Cerebellar cortex (tissue), 1 donor: ENCODE results near the gene PPP1R9B.

Experiments used
- DNase-seq: peaks from one replicate; pipeline ENCODE4 v3.0.0-alpha.2; 2015; ENCODE audit warnings: low spot score

The PPP1R9B gene

GRCh38 chr17:50155115-50155819 is 4.8 kb upstream of the PPP1R9B start:
- no peak for DNase-seq

DNA sequence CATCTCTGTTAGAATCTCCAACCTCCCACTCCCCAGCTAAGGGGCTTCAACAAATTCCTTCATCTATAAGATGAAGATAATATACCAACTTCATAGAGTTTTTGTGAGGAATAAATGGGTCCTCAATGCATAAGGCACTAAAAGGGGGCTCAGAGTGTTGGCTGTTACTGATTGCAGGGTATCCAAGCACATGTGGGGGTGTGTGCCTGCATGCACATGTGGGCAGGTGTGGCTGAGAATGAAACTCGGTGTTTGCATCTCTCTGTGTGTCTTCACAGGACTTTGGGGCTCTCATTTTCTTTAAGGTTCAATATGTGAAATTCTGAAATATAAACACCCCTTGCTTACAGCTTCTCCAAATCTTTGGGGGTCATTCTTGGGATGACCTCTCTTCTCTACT is 4.1 kb upstream of the PPP1R9B start:
- DNase-seq, result no peak

GRCh38 chr17:50153650-50154575 is 3.4 kb upstream of the PPP1R9B start:
- no peak for DNase-seq

DNA sequence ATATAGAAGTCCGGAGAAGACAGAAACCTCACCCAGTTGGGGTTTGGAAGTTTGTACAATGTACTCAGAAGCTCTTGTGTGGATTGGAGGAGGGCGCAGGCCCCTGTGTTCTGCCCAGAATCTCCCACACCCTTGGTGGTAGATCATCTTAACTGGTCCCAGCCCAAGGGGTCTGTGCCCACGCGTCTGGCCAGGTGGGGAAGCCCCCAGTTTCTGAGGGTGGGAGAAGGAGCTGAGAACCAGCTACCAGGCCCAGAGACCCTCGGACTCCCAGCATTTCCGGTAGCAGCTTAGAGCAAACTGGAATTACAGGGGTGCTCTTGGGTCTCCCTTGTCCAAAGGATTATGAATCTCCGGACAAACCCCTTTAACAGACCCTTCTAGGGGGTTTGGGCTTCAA is 2.3 kb upstream of the PPP1R9B start:
- DNase-seq, result no peak

GRCh38 chr17:50151937-50152547 is 1.6 kb upstream of the PPP1R9B start:
- DNase-seq, result peak; percentile 98

GRCh38 chr17:50151041-50151936 is 812 bp upstream of the PPP1R9B start:
- DNase-seq, result peak; percentile 90

DNA sequence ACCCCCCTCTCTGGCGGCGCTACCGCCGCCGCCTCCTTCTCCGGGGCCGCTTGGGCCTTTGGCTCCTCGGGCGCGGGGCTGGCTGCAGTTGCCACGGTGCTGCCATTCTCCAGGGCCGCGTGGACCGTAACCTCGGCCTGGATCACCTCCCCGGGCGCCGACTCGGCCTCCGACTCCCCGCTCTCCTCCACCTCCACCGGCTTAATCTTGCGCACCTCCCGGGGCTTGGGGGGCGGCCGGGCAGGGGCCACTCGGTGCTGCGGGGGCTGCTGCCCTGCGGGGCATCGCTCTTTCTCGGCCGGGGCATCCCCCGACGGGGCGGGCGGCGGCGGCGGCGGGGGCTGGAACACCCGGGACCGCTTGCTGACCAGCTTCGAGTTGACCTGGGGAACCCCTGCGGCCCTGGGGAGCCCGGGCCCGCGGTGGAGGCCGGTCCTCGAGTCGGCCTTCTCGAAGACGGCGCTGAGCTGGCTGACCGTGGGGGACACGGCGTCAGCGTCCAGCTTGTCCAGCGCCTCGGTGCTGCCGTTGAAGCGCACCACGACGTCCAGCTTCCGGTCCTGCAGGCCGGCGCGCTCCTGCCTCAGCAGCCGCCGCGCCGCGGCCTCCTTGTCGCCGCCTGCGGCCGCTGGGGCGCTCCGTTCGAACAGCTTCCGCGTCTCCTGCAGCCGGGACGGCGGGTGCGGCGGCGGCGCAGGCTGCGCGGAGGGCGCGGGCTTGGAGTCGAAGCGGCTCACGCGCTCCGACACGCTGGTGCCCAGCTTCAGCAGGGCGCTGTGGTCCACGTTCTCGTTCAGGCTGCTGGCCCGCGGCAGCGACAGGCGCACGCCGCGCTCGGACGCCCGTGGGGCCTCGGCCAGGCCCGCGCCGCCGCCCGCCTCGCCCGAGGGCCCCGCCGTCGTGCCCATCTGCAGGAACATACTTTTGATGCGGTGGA is 792 bp downstream of the PPP1R9B start:
- DNase-seq, result no peak

DNA sequence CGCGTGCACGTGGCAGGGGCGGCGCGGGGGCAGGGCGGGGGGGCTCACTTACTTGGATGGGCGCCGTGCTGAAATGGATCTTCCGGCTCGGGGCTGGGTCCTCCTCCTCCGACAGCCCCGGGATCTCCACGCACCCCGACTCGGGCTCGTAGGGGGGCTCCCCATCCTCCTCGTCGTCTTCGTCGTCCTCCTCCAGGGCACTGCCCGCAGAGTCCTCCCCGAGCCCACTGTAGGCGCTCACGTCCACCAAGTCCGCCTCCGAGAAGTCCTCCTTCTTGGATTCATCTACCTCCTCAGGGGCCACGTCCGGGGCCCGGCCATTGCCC is 1.4 kb downstream of the PPP1R9B start:
- DNase-seq, result no peak

GRCh38 chr17:50148226-50149090 is 2.0 kb downstream of the PPP1R9B start:
- no peak for DNase-seq

DNA sequence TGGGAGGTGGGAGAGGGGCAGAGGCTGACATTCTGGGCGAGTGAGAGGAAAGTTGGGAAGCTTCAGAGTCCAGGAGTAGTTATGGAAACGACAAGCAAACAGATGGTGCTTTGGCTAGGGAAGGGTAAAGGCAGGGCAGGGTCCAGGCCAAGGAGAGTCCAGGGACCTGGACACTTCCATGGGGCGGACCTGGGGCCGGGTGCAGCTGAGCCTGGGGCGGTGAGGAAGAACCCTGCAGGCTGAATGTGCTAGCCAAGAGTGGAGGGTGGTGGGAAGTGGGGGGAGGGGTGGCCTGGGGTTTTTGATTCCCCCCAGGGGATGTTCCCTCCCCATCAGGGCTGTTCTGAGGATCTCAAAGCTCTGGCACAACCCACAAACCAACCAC is 2.6 kb downstream of the PPP1R9B start:
- no peak for DNase-seq

GRCh38 chr17:50146927-50147665 is 3.4 kb downstream of the PPP1R9B start:
- no peak for DNase-seq

DNA sequence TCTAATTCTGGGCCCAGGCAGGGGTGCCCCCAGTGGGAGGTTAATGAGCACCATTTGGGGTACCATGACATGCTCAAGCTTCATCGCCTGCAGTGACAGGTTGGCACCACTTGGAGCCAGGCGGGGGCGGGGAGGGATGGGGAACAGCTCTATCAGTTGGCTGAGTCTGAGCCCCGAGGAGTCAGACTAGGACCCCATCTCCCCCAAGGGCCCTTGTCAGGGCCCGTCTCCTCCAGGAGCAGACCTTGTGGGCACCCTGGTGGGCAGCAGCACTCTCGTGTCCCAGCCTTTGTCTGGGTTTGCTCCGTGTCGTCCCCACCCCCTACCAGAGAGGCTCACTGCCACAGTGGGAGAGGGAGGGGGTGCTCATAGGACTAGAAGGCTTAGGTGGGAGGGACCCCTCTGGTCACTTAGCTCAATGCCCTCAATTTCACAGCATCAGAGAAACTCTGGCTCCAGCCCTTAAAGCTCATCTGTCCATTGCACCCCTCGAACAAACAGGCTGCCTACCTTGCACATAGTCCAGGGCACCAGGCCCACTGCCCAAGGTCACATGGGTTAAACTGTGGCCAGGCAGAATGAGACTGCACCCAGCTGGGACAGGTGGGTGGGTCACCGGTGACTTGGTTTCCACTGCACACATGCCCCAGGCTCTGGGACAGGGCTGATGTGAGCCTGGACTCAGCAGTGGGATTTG is 4.1 kb downstream of the PPP1R9B start:
- DNase-seq, result no peak

DNA sequence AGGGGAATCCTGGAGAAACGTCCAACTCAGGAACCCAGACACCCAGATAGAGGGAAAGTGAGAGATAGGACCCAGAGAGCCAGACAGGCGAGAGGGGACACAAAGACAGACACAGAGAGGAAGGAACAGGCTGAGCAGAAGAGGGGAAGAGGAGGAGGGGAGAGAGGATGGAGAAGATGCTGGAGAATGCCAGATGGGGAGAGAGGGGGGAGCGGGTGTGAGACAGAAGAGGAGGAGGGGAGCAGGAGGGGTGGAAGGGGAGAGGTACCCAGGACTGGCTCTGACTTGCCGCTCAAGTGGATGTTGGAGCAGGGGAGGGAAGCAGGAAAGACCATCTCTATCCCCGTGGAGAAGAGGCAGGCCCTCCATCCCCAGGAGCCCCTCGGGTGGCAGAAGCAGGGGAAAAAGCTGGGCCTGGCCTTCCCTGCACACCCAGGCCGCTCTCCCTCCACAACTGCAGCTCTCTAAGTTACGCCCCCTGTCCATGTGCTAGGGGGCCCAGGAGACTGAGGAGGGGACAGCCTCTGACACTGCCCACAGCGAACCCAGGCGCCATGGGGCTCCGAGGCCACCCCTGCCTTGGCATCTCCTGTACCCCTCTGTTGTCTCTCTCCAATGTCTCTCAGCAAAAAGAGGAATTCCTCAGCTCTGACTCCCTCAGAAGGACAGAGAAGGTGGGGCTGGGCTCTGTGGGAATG is 4.8 kb downstream of the PPP1R9B start:
- DNase-seq, result no peak

- DNase-seq, result no peak
These were observed 5.5 kb downstream of the PPP1R9B start for GRCh38 chr17:50144845-50145531.

DNA sequence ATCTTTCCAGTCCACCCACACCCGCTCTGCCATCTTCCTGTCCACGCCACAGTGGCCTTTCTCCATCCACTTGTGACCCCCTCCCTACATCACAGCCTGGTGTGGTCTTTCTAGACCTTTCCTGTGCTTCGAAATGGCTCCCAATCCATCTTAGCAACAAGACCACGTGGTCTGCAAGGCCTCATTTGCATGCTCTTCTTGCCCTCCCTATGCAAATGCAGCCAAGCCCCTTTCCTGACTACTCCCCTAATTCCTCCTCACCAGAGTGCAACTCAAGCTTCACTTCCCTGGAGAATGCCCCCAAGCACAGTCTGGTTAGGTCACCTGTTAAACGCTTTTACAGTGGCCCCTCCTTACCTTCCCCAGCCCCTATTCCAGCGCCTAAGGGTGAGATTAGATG is 6.1 kb downstream of the PPP1R9B start:
- no peak for DNase-seq

- DNase-seq, result no peak
These were observed 6.9 kb downstream of the PPP1R9B start for GRCh38 chr17:50143461-50144176.

DNA sequence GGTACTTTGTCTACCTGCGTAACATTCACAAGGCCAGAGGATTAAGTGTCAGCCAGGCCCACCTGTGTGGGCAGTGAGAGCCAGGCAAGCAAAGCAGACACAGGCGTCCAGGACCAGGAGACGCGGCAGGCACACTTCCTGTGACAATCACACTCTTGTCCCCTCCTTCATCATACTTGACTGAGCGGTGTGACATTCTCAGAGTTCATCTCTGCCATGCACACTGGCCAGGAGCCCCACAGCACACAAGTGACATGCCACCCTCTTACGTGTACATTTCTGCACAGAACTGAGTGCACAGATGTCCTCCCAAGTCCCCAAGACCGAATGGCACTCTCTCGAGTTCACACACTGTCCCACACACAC is 8.7 kb downstream of the PPP1R9B start:
- DNase-seq, result no peak
